Hypothalamus (tissue), 51 donors: ENCODE results near the gene SYNPR.

Source experiments
- DNase-seq, 51 donors: peaks; one replicate each; lab custom pipeline; 2025; lab: John Stamatoyannopoulos, UW

Gene SYNPR

DNA sequence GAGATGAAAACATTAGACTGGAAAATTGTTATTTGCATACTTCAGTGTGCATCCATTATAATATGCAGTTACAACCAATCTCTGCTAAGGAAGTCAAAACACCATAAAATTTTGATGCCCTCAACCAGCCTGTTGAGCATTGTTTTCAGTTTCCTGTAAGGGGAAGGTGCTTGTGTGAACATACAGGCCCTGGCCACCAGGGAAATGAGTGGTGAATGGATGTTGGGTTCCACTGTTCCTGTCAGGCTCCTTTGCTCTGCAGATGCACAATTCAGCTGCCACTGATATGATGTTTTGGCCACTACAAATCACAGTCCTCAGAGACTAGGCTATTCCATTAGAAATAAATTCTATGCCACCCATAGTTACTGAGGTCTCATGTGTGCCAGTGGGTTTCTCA is 184.6 kb downstream of the SYNPR start:
- DNase-seq = no peak

GRCh38 chr3:63467392-63467791 is 189.3 kb downstream of the SYNPR start:
- DNase-seq = no peak

DNA sequence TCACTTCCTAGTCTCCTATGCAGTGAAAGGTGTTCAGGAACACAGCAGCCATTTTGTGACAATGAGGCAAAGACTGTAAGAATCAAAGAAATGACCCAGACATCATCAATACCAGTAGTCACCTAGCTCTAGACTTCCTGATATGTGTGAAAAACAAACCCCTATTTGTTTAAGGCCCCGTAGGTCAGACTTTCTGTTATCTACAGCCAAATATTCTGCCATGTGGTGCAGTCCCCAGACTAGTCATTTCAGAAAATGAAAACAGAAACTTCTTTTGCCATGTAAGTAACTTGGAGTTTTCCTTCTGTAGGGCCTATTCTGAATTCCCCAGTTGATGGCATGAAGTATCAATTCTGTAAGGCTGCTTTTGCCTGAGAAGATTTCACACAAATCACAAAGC is 192.6 kb downstream of the SYNPR start:
- no peak for DNase-seq

- no peak for DNase-seq
Measured at GRCh38 chr3:63471781-63472180, 193.7 kb downstream of the SYNPR start.

DNA sequence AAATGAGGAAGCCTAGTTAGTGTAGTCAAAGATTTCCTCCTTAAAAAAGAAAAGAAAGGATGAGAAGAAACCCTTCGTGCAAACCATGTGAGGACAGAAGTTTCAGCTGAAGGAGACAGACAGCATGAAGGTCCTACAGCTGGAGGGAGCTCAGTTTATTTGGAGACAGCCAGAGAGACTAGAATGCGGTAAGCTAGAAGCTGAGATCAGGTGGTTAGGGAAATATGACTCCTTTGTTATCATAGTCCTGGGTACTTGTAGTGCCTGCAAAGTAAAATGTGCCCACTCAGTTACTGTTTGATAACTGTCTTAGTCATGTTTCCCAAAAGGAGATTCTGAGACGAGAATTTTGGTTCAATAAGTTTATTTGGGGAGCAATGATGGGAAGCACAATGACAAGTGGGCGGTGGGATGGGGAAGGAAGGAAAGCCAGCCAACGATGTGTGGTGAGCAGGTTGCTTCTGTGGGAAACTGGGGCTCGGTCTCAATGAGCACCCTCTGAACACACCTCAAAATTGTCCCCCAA is 195.6 kb downstream of the SYNPR start:
- DNase-seq = peak in 1 of 51 donors; percentile 29

GRCh38 chr3:63474828-63475518 is 196.9 kb downstream of the SYNPR start:
- DNase-seq = no peak

DNA sequence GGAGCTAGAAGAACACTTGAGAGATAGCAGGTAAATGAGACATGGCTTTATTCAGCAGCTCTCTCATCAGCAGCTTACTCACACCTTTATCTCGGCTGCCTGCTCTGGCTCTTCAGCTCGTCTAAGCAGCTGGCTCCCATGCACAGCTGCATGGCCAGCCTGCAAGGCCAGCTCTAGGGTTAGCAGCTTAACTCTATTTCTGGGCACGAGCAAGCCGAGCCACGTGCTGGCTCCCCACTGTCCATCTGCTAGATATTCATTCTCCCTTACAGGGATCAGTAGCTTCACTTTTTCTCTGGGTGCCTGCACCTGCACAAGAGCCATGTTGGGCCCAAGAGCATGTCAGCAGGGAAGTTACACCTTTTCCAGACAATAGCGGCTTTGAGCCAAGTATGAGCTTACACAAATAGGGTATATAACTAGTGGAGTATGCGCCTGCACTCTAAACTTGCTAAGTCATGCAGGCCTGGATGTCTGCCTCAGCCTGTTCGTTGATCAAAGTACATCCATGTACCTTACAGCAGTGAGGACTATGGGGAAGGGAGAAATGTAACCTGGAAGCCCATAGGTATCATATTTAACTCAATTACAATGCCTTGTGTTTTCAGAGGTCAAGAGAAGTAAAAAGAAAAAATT is 199.5 kb downstream of the SYNPR start:
- no peak for DNase-seq

DNA sequence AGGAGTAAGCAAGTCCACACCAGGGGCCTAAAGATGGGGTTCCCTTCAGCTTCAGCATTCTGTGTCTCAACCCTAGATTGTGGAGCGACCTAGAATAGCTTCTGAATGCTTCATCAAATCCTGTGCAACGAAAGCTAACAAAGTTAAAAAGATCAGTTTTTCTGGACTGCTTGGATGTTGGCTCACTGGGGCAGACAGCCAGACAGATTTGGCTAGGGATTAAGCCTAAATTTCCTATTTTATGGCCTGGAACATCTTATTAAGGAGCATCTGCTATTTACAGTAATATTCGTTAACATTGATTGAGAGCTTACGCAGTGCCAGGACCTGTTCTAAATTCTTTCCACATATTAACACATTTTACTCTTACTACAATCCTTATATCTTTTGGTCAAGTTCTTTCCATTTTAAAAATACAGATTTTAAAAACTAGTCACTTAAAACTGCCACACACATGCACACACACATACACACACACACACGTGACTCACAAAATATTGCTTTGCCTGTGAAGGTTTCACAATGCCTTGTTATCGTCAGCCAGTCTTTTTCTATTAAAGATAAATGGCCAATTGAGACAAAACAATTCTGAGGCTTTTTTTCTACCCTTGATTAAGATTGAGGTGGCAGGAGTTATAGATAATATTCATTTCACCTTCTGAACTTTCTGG is 201.0 kb downstream of the SYNPR start:
- DNase-seq = no peak

DNA sequence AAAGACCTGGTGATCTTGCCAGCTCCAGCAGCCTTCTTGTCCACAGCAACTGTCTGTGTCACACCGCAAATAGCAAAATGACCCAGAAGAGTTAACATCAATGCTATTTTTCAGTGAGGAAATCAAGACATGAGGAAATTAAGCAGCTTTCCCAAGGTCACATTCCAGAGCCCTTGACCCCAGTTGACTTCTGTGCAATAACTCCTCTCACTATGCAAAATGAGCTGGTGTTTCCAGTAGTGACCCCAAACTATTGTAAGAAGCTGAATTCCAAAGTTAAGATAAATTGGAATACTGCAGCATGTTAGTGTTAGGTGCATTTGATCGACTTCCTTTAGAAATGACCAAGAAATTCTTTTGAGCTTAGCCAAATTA is 201.5 kb downstream of the SYNPR start:
- no peak for DNase-seq

DNA sequence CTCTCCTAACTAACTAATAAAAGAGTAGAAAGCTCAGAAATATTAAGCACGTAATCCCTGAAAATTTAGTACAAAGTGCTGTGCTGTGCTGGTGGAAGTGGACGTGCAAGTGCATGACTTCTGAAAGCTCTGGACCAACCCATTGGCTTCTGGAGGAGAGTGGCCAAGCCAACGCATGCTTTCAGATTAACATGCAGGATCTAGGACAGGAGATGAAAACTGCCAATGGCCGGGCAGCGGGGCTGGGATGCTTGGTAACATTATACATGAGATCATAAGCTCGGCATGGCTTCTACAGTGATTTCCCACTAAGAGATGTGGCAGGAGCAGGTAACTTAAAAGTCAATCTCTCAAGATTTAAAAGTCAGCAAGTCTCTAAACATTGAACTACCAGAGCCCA is 203.5 kb downstream of the SYNPR start:
- DNase-seq = no peak

DNA sequence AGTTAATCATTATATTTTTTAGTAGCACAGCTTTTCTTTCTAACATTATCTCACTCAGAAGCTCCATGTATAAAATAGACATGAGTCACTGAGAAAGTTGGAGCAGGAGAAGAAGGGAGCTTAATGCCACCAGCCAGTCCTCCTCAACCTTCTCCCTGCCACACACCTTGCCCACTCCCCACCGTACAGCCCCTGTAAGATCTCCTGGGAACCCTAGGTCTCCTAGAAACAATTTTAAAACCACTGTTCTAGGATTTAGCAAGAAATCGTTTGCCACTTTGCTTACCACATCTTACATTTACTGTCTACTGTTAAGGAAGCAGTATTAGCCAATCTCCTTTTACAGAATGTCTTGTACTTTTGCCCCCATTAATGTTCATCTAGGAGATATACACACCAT is 204.2 kb downstream of the SYNPR start:
- no peak for DNase-seq

DNA sequence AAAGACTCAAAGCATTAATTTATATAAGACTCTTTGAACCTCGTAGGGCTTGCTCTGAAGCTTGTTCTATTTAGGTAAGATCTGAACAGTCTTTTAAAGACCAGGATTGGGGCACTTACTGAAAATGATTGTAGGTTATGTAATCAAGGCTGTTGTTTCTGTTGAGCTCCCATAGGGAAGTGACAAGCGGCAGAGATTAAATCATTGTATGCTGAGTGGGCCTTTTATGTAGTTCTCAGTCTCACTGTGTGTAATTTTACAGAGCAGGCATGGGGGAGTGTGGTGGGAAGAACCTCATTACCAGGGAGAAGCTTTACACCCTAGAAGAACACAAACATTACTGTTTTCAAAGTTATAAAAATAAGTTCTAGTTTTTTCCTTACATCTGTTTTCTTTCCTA is 214.4 kb downstream of the SYNPR start:
- DNase-seq = peak in 1 of 51 donors; percentile 13

DNA sequence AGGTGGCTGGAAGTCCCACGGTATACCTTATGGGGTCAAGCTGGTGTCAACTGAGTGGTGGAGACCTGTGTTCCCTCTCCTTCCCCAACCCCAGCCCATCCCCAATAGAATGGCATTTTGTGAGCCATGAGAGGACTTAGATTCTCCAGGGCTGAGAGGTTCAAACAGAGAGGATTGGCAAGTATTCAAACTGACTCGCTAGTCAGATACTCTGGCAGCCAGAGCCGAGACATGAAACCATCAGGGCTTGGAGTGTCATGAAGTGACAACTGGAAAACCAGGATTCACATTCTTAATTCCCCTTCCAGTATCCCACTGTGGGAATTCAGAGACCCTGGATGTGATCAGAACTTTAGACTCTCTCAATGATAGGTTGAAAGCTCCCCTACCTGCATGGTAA is 215.0 kb downstream of the SYNPR start:
- no peak for DNase-seq

- no peak for DNase-seq
Measured at GRCh38 chr3:63494646-63495045, 216.5 kb downstream of the SYNPR start.

DNA sequence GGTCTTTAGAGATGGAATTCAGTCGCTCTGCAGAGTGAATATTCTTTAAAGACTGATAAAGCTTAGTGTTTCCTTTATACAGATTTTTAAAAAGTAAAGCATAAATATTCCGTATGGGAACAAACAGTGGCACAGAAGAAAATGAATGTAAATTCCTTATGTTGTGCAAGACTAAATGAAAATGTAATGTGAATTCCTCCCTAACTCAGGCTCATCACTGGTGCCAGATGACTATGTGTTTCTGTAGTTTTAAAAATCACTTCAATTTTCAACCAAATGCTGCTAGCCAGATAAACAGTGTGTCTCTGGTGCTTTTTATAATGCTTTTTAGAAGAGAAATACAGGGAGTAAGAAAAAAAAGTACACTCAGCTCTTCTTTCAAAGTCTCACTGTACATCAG is 219.5 kb downstream of the SYNPR start:
- no peak for DNase-seq

DNA sequence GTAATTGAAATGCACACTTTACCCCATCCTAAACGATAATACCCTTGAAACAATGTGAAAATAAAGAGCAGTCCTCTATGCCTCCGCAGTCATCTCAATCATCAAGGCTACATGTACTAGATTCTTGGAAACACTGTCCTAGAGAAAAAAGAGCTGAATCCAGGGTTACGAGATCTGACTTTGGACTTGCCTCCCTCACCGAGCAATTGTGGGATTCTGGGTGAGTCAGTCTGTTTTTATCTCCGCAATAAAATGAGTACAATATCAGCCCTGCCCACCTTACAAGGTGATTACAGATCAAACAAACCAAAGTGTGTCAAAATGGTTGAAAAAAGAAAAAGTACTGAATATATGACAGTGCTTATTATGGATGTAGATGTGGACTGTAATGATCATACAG is 222.1 kb downstream of the SYNPR start:
- DNase-seq = no peak

- no peak for DNase-seq
Measured at GRCh38 chr3:63508305-63508704, 230.2 kb downstream of the SYNPR start.

- no peak for DNase-seq
Measured at GRCh38 chr3:63508771-63509170, 230.7 kb downstream of the SYNPR start.

DNA sequence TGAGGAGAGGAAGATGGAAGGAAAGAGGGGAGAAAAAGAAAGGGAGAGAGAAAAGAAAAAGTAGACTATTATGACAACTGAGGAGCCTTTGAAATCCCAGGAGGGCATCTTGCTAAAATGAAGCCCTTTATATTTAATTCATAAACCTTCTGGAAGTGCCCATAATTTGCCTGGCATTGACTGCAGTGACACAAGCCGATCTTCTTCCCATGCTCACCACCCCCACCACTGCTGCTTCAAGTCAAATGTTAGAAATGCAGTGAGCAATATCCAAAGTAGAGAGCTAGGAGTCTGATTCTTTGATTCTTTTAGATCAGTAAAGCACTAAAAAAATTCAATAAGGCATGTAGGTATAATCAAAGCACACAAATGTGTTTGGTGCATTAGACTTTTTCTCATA is 235.7 kb downstream of the SYNPR start:
- DNase-seq = no peak

DNA sequence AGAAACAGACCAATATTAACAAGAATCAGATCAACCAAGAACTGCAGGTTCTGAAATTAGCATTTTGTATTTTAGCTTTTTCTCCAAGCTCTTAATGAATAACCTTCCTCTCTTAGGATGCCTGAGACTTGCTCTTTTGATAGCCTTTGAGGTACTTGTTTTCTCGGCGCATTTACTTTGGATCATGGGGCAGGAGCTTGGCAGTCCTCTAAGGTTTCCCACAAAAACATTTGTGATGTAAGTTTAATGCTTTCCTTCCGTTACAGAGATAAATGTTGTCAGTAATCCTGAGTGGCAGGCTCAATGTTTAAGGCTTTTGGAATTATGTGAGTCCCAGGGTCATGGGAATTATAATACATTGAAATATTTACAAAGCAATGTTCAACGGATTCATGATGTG is 236.6 kb downstream of the SYNPR start:
- no peak for DNase-seq

DNA sequence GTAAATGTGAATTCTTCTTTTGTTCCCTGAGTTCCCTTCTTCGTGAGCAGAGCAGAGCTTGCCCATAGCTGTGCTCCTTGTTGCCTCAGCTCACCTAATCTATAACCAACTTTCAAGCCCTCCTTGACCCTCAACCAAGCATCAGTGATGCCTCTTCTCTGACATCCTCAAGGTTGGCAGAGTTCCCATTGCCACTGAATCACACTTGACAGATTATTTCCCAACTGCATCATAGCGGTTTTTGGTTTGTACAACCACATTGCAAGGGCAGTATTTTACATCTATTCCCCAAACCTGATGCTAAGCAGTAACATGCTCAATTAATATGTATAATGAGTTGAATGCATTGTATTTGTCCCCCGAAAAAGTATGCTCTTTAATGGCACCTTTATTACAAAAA is 241.3 kb downstream of the SYNPR start:
- DNase-seq = no peak

GRCh38 chr3:63521657-63522056 is 243.5 kb downstream of the SYNPR start:
- DNase-seq = peak in 2 of 51 donors; percentile 6 to 7
